Measurements from ENCODE around the gene RALB. TPM values are rescaled to one million over a fixed set of nuclear protein-coding genes. Genes with fewer than 3 reads are reported as not detected.
"Not testable (repeated sequence)": the region's sequence is repeated elsewhere in the genome, so short reads cannot be mapped to it uniquely, and the experiment has no call there.

The RALB gene
- total RNA-seq, 1 donor from 2014 or later: 21.7 TPM

GRCh38 chr2:120305296-120305695 lies 52.6 kb downstream of the RALB start:
- Histone ChIP-seq H3K4me1 (no peaks in the 10 kb centered on the region), H3K36me3 (peaks cover 14 to 23% of the 10 kb centered on the region in 2 donors), H3K4me3 (no peak overlapping the region), H3K27ac (no peak overlapping the region), H3K9me3 (no peaks in the 10 kb centered on the region), H3K27me3 (no peaks in the 10 kb centered on the region)
- intact Hi-C loops (cut with DNase I): no loop called here
- no peak for DNase-seq (ENCODE audit: low spot score in 2 of 2)
- no peak for TF ChIP-seq CTCF (IDR thresholded peaks at IDR 0.05)

GRCh38 chr2:120305937-120306490 lies 53.4 kb downstream of the RALB start:
- no peaks in the 10 kb centered on the region for H3K27me3 ChIP-seq
- TF ChIP-seq CTCF (IDR thresholded peaks at IDR 0.05): no peak
- intact Hi-C loops (cut with DNase I): no loop called here
- H3K9me3 ChIP-seq: no peaks in the 10 kb centered on the region
- no peaks in the 10 kb centered on the region for H3K4me1 ChIP-seq
- H3K36me3 ChIP-seq: peaks cover 9 to 19% of the 10 kb centered on the region in 2 donors
- no peak for DNase-seq (ENCODE audit: low spot score in 2 of 2)
- H3K27ac ChIP-seq: no peak overlapping the region
- H3K4me3 ChIP-seq: no peak overlapping the region

GRCh38 chr2:120307482-120307881 lies 54.8 kb downstream of the RALB start:
- no peak for TF ChIP-seq CTCF (IDR thresholded peaks at IDR 0.05)
- no peak for DNase-seq (ENCODE audit: low spot score in 2 of 2)
- Histone ChIP-seq H3K27me3 (no peaks in the 10 kb centered on the region), H3K36me3 (peaks cover 6 to 15% of the 10 kb centered on the region in 2 donors), H3K4me3 (no peak overlapping the region), H3K4me1 (no peaks in the 10 kb centered on the region), H3K27ac (no peak overlapping the region), H3K9me3 (no peaks in the 10 kb centered on the region)
- intact Hi-C loops (cut with DNase I): no loop called here

- Histone ChIP-seq H3K27ac (no peak overlapping the region), H3K36me3 (peaks cover 1 to 10% of the 10 kb centered on the region in 2 donors), H3K4me3 (no peak overlapping the region), H3K27me3 (no peaks in the 10 kb centered on the region), H3K9me3 (no peaks in the 10 kb centered on the region), H3K4me1 (no peaks in the 10 kb centered on the region)
- intact Hi-C loops (cut with DNase I): no loop called here
- no peak for TF ChIP-seq CTCF (IDR thresholded peaks at IDR 0.05)
- DNase-seq (ENCODE audit: low spot score in 2 of 2): no peak
Measured at GRCh38 chr2:120308038-120308910, 55.6 kb downstream of the RALB start.

GRCh38 chr2:120310136-120310535 lies 57.5 kb downstream of the RALB start:
- intact Hi-C loops (cut with DNase I): loop anchor here (5.0 kb wide), 1 partner anchor 608 kb away; no protein-coding TSS in a partner anchor
- no peaks in the 10 kb centered on the region for H3K4me1 ChIP-seq
- no peak for DNase-seq (ENCODE audit: low spot score in 2 of 2)
- peaks cover 0 to 4% of the 10 kb centered on the region in 2 donors for H3K36me3 ChIP-seq
- H3K27me3 ChIP-seq: no peaks in the 10 kb centered on the region
- no peak for TF ChIP-seq CTCF (IDR thresholded peaks at IDR 0.05)
- no peak overlapping the region for H3K27ac ChIP-seq
- H3K9me3 ChIP-seq: no peaks in the 10 kb centered on the region
- H3K4me3 ChIP-seq: no peak overlapping the region

GRCh38 chr2:120310841-120311240 lies 58.2 kb downstream of the RALB start:
- not testable (repeated sequence) for H3K4me1 ChIP-seq
- intact Hi-C loops (cut with DNase I): loop anchor here (5.0 kb wide), 1 partner anchor 609 kb away; no protein-coding TSS in a partner anchor

More at GRCh38 chr2:120310841-120311240, 58.2 kb downstream of the RALB start:
- H3K9me3 ChIP-seq; H3K27ac ChIP-seq; H3K27me3 ChIP-seq; H3K4me3 ChIP-seq; H3K36me3 ChIP-seq; DNase-seq (ENCODE audit: low spot score in 2 of 2): not testable (repeated sequence)
